ENCODE measurements around the gene PIK3C2G.

Gene PIK3C2G

DNA sequence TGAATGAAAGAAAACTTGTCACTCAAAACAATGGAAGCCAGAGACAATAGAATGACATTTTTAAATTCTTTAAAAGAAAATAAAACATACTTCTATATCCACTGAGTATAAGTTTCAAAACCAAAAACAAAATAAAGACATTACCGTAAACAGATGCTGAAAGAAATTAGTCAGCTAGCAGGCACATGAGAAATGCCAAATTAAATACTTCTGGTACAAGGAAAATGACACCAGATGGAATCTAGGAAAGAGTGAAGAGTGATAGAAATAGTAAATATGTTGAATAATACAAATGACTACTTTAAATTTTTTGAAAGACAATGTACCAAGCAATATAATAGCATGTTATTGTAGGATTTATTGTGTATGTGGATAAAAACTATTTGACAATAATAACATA is 23.8 kb downstream of the PIK3C2G start:
- Histone ChIP-seq H3K27ac (replicated peaks) (no peak overlapping the region), H3K27me3 (ENCODE audit: insufficient read depth, poor library complexity, severe bottlenecking) (no peaks in the 10 kb centered on the region), H3K4me3 (replicated peaks; ENCODE audit: insufficient read depth, low read length) (no peak overlapping the region)
- TF ChIP-seq GABPA (IDR thresholded peaks at IDR 0.05; ENCODE audit: low read depth), result no peak
- no peak for TF ChIP-seq SPI1 (IDR thresholded peaks at IDR 0.05; ENCODE audit: borderline replicate concordance, low read depth)
- TF ChIP-seq, protein P1, sequence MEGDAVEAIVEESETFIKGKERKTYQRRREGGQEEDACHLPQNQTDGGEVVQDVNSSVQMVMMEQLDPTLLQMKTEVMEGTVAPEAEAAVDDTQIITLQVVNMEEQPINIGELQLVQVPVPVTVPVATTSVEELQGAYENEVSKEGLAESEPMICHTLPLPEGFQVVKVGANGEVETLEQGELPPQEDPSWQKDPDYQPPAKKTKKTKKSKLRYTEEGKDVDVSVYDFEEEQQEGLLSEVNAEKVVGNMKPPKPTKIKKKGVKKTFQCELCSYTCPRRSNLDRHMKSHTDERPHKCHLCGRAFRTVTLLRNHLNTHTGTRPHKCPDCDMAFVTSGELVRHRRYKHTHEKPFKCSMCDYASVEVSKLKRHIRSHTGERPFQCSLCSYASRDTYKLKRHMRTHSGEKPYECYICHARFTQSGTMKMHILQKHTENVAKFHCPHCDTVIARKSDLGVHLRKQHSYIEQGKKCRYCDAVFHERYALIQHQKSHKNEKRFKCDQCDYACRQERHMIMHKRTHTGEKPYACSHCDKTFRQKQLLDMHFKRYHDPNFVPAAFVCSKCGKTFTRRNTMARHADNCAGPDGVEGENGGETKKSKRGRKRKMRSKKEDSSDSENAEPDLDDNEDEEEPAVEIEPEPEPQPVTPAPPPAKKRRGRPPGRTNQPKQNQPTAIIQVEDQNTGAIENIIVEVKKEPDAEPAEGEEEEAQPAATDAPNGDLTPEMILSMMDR (IDR thresholded peaks at IDR 0.05; ENCODE audit: insufficient read depth, low read length), result no peak
- TF ChIP-seq POLR2AphosphoS5 (IDR thresholded peaks at IDR 0.05; ENCODE audit: low read depth), result no peak
- no peak for TF ChIP-seq REST (IDR thresholded peaks at IDR 0.05; ENCODE audit: insufficient replicate concordance, low read depth)
- DNase-seq (ENCODE audit: low read depth in 1 of 2, low spot score in 1 of 2), result no peak

- Histone ChIP-seq H3K4me3 (replicated peaks; ENCODE audit: insufficient read depth, low read length) (no peak overlapping the region), H3K27ac (replicated peaks) (no peak overlapping the region), H3K27me3 (ENCODE audit: insufficient read depth, poor library complexity, severe bottlenecking) (no peaks in the 10 kb centered on the region)
- no peak for DNase-seq (ENCODE audit: low read depth in 1 of 2, low spot score in 1 of 2)
- no peak for TF ChIP-seq SPI1 (IDR thresholded peaks at IDR 0.05; ENCODE audit: borderline replicate concordance, low read depth)
- TF ChIP-seq REST (IDR thresholded peaks at IDR 0.05; ENCODE audit: insufficient replicate concordance, low read depth), result no peak
- TF ChIP-seq, protein P1 (IDR thresholded peaks at IDR 0.05; ENCODE audit: insufficient read depth, low read length), result no peak
- no peak for TF ChIP-seq POLR2AphosphoS5 (IDR thresholded peaks at IDR 0.05; ENCODE audit: low read depth)
- TF ChIP-seq GABPA (IDR thresholded peaks at IDR 0.05; ENCODE audit: low read depth), result no peak
These were observed 29.1 kb downstream of the PIK3C2G start for GRCh38 chr12:18290386-18290785.

DNA sequence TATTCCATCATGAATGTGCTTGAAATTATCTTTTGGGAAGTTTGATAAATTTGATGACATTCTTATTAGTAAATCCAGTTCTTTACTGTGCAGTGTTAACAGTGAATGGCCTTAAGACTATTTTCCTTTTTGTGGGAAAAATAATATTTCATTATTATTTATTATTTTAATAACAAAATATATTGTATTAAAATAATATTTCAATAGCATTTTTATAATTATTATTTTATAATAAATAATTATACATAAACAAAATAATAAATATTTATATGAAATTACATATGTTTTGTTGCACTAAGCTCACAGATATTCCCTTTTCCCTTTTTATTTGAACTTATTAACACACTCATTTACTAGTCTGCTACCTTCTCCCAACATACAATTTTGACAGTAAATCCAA is 33.6 kb downstream of the PIK3C2G start:
- Histone ChIP-seq H3K27me3 (ENCODE audit: insufficient read depth, poor library complexity, severe bottlenecking) (no peaks in the 10 kb centered on the region), H3K4me3 (replicated peaks; ENCODE audit: insufficient read depth, low read length) (no peak overlapping the region), H3K27ac (replicated peaks) (no peak overlapping the region)
- TF ChIP-seq POLR2AphosphoS5 (IDR thresholded peaks at IDR 0.05; ENCODE audit: low read depth) (no peak), GABPA (IDR thresholded peaks at IDR 0.05; ENCODE audit: low read depth) (no peak), SPI1 (IDR thresholded peaks at IDR 0.05; ENCODE audit: borderline replicate concordance, low read depth) (no peak), REST (IDR thresholded peaks at IDR 0.05; ENCODE audit: insufficient replicate concordance, low read depth) (no peak)
- TF ChIP-seq, protein P1 (IDR thresholded peaks at IDR 0.05; ENCODE audit: insufficient read depth, low read length), result no peak
- DNase-seq (ENCODE audit: low read depth in 1 of 2, low spot score in 1 of 2), result no peak

All from HL-60 (cell line).